Measurements from ENCODE around the gene TLR4.

GRCh38 chr9:117739624-117740347 is 35.6 kb downstream of the TLR4 start:
- TF ChIP-seq CEBPB (IDR thresholded peaks at IDR 0.05) (no peak), CTCF (IDR thresholded peaks at IDR 0.05) (no peak), BHLHE40 (IDR thresholded peaks at IDR 0.05; ENCODE audit: low read depth, low read length) (no peak), POLR2A (IDR thresholded peaks at IDR 0.05; ENCODE audit: low read length) (no peak), SREBF2 (IDR thresholded peaks at IDR 0.05) (no peak), USF2 (IDR thresholded peaks at IDR 0.05) (no peak)

Data from A549 (cell line).